Measurements from ENCODE around the gene S100A2.
"Not testable (repeated sequence)": the region's sequence is repeated elsewhere in the genome, so short reads cannot be mapped to it uniquely, and the experiment has no call there.

S100A2 gene

GRCh38 chr1:153527023-153527682, 38.5 kb downstream of the S100A2 start:
- no peak for FAIRE-seq

DNA sequence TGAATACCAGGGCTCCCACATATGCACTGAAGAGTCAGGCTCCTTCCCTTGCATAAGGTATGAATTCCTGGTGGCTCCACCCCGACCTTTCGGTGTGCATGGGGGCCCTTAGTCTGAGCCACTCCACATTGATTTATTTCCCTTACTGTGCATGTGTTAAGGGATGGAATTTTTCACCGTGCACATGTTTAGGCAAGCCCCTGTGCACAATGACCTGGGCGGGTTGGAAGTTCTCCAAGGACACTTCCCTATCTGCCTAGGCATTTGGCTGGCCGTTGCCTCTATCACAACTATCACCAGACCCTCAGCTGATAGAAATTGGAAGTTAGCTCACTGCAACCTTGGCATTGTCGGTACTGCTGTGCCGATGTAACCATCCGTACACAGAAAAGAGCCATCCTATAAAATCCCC, 39.5 kb downstream of the S100A2 start:
- FAIRE-seq: no peak

DNA sequence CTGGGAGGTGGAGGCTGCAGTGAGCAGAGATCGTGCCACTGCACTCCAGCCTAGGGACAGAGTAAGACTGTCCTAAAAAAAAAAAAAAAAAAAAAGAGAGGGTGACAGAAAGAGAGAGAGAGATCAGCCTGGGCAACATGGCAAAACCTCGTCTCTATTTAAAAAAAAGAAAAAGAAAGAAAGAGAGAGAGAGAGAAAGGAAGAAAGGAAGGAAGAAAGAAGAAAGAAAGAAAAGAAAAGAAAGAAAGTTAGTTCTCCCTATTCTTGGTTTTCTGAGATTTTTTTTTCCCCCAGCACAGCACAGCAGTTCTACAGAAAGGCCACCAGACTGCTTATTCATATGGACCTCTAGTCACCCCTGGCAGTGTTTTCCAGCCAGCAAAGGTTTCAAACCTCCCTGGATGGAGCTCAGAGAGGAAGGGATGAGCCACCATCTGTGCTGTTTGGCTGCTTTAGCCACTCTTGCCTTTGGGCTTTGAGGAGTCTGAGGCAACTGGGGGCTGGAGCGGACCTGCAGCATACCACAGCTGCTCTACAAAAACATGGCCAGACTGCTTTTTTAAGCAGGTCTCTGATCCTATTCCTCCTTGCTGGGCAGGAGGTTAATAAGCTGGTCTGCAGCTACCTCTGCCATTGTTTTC, 40.4 kb downstream of the S100A2 start:
- FAIRE-seq: no peak

DNA sequence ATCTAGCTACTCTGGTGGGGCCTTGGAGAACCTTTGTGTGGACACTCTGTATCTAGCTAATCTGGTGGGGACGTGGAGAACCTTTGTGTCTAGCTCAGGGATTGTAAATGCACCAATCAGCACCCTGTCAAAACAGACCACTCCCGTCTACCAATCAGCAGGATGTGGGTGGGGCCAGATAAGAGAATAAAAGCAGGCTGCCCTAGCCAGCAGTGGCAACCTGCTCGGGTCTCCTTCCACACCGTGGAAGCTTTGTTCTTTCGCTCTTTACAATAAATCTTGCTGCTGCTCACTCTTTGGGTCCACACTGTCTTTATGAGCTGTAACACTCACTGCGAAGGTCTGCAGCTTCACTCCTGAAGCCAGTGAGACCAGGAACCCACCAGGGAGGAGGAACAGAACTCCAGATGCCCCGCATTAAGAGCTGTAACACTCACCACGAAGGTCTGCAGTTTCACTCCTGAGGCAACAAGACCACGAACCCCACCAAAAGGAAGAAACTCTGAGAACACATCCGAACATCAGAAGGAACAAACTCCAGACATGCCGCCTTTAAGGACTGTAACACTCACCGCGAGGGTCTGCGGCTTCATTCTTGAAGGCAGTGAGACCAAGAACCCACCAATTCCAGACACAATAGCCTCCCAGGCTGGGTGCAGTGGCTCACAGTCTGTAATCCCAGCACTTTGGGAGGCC, 43.1 kb downstream of the S100A2 start:
- not testable (repeated sequence) for FAIRE-seq

GRCh38 chr1:153521808-153522207, 43.8 kb downstream of the S100A2 start:
- not testable (repeated sequence) for FAIRE-seq

DNA sequence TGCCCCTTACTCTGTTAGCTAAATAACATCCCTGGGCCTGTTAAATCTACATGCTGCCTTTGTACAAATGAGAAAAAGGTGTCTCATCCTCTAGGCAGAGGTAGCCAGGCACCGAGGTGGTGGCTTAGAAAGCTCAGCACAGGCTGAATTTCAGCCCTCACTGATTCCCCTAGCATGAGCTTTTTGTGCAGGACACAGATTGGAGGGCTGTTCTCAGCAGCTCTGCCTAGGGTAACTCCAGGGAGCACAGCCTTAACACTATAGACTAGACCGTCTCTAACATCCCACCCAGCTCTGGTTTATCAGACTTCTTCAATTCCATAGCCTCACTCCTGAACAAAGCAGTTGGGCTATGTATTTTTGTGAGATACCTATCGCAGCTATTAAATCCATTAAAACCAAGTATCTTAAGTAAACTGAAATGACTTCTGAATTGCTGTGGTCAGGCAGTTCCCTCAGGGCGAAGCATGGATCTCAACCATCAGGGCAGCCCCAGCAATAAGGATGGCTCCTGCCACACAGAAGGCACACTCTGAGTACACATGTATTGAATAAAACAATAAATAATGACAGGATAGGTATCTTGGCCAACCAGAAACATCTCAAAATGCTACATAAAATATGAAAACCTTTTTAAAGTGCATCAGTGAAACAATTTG, 44.7 kb downstream of the S100A2 start:
- FAIRE-seq: no peak

- FAIRE-seq: not testable (repeated sequence)
Observed at GRCh38 chr1:153520137-153520691, 45.4 kb downstream of the S100A2 start.

GRCh38 chr1:153519242-153519641, 46.4 kb downstream of the S100A2 start:
- FAIRE-seq: no peak

GRCh38 chr1:153515504-153516394, 49.9 kb downstream of the S100A2 start:
- no peak for FAIRE-seq

- FAIRE-seq: no peak
Observed at GRCh38 chr1:153513666-153514065, 52.0 kb downstream of the S100A2 start.

DNA sequence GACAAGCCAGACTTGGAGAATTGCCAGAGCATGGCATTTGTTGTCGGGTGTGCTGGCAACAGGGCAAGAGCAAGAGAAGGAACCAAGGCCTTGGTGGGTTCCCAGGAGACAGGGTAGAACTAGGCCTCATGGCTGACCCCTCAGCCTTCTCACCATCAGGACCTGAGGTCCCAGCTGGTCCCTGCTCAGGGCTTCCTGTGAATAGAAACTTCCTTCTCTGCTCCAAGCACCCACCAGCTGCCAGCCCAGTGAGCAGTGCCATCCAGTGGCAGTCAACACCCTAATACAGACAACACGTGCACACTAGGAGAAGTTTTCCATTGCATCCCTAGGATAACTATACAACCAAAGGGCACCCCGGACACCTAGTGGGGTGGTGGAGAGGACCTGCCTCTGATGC, 52.6 kb downstream of the S100A2 start:
- FAIRE-seq: no peak
